SK-N-SH treated with all-trans-retinoic acid at 6 μM for 48 hours (cell line): Measurements from ENCODE around the gene FKBP6.

Source experiments
- GLIS3 ChIP-seq: fragments of 250-450 bp; sonication (Bioruptor Pico); IDR thresholded peaks from 2 replicates; pipeline ENCODE4 v1.5.0; 2020; ENCODE audit warnings: mild to moderate bottlenecking, moderate library complexity
- PATZ1 ChIP-seq: fragments of 250-450 bp; sonication (Bioruptor Pico); IDR thresholded peaks from 2 replicates; pipeline ENCODE4 v1.8.0; 2020; ENCODE audit warnings: mild to moderate bottlenecking, moderate library complexity, borderline replicate concordance
- POU6F1 ChIP-seq: fragments of 250-450 bp; sonication (Bioruptor Pico); IDR thresholded peaks from 2 replicates; pipeline ENCODE4 v1.8.0; 2021; ENCODE audit warnings: low read depth, mild to moderate bottlenecking, moderate library complexity, borderline replicate concordance
- RARB ChIP-seq: fragments of 250-450 bp; sonication (Bioruptor Pico); IDR thresholded peaks from 2 replicates; pipeline ENCODE4 v1.8.0; 2021; ENCODE audit warnings: mild to moderate bottlenecking, moderate library complexity
- SNAI2 ChIP-seq: fragments of 250-450 bp; sonication (Bioruptor Pico); IDR thresholded peaks from 2 replicates; pipeline ENCODE4 v1.5.0; 2020; ENCODE audit warnings: mild to moderate bottlenecking, moderate library complexity
- TSHZ2 ChIP-seq: fragments of 250-450 bp; sonication (Bioruptor Pico); IDR thresholded peaks from 2 replicates; pipeline ENCODE4 v1.5.0; 2020; ENCODE audit warnings: mild to moderate bottlenecking, moderate library complexity
- ZFP3 ChIP-seq: fragments of 250-450 bp; sonication (Bioruptor Pico); IDR thresholded peaks from 2 replicates; pipeline ENCODE4 v1.5.0; 2020; ENCODE audit warnings: mild to moderate bottlenecking, moderate library complexity

- TF ChIP-seq POU6F1 (CRISPR knock-in tag) (no peak), TSHZ2 (no peak), ZFP3 (CRISPR knock-in tag) (no peak), SNAI2 (no peak), RARB (CRISPR knock-in tag) (no peak), GLIS3 (CRISPR knock-in tag) (no peak), PATZ1 (CRISPR knock-in tag) (no peak)
Observed at GRCh38 chr7:73303546-73303945, 24.4 kb upstream of the FKBP6 start.
